T-helper 2 cell treated with Interferon-gamma antibody and Interleukin-4, amounts not matched to agents 100 ng/mL and 5 ng/mL, for 36 hours (primary cell): ENCODE data around the gene NDUFB5. TPM values are rescaled to one million over a fixed set of nuclear protein-coding genes. Genes with fewer than 3 reads are reported as not detected.
"Not testable (repeated sequence)": the region's sequence is repeated elsewhere in the genome, so short reads cannot be mapped to it uniquely, and the experiment has no call there.

Experiments
- intact Hi-C: fragments of 100-400 bp; cut with micrococcal nuclease; formaldehyde crosslinking; loops from one replicate; pipeline ENCODE4 v1.15.1; 2023
- total RNA-seq: library from RNA; stranded (reverse); gene quantifications from 2 replicates; pipeline ENCODE4 v1.2.3, GENCODE V29; 2022

NDUFB5 gene
- total RNA-seq, 1 donor from 2014 or later: 84.3 TPM

GRCh38 chr3:179624451-179624850, 19.9 kb downstream of the NDUFB5 start:
- intact Hi-C loops: no loop called here

- intact Hi-C loops: no loop called here
Observed at GRCh38 chr3:179630753-179631451, 26.3 kb downstream of the NDUFB5 start.

GRCh38 chr3:179640469-179640868, 35.9 kb downstream of the NDUFB5 start:
- intact Hi-C loops: no loop called here

- intact Hi-C loops: no loop called here
Observed at GRCh38 chr3:179642871-179643270, 38.3 kb downstream of the NDUFB5 start.

- intact Hi-C loops: not testable (repeated sequence)
Observed at GRCh38 chr3:179643837-179644236, 39.2 kb downstream of the NDUFB5 start.

- intact Hi-C loops: no loop called here
Observed at GRCh38 chr3:179646177-179646576, 41.6 kb downstream of the NDUFB5 start.

DNA sequence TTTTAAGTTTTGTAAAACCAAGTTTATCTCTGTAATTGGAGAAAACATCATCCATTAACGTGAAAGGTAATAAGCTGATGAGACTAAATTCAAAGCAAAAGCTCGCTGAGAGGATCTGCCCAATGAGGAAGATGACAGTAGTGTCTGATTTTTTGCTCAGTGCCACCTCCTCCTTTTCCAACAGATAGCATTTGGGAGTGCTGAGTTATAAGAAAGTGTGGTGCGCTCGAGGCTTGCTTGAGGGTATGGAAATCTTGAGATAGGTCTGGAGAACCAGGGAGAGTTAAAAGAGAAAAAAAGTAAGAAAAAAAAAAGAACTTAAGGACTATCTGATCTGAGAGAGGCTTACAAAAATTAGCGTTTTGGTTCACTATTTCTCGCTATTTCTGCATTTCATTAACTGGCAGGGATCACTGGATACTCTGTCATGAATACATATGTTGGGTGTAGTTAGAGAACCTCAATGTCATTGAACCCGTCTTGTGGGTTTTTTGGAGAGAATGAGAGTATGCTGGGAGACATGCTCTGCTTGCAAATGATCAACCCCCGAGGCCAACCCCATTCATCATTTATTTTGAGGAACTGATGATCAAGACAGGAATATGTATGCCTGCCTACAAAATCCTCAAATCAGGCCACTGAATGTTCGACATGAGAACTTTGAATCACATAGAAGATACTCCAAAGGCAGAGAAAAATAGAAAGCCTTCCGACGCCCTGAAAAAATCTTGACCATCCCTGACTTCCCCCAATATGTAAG, 47.3 kb downstream of the NDUFB5 start:
- intact Hi-C loops: loop anchor here (1.0 to 10.0 kb wide), 9 partner anchors 43 to 1337 kb away; partner anchors contain the start of genes ACTL6A, DNAJC19, FXR1 and GNB4

- intact Hi-C loops: loop anchor here (1.0 to 10.0 kb wide), 9 partner anchors 43 to 1337 kb away; partner anchors contain the start of genes ACTL6A, DNAJC19, FXR1 and GNB4
Observed at GRCh38 chr3:179652447-179653095, 48.0 kb downstream of the NDUFB5 start, which contains the start of gene USP13. TSS of gene USP13 (plus strand) at chr3:179653040. CDS start at chr3:179653226, 186 bp downstream.

- intact Hi-C loops: loop anchor here (2.0 to 10.0 kb wide), 5 partner anchors 201 to 1260 kb away; partner anchors contain the start of genes FXR1, GNB4, MFN1 and PIK3CA
Observed at GRCh38 chr3:179653096-179653797, 48.7 kb downstream of the NDUFB5 start.

DNA sequence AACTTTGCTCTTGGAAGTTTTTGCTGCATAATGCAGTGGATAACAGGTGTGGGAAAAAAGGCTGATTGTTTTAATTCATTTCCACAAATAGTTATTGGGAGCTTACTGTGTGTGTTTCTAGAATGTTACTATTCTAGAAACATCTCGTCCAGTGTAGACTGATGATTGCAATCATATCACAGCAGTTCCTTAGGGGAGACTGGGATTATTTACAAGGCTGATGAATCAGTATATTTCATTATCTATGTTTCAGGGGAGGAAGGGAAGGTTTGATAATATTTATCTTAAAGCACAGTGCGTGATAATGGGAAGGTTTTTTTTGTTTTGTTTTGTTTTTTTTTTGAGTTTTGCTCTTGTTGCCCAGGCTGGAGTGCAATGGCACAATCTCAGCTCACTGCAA, 50.6 kb downstream of the NDUFB5 start:
- intact Hi-C loops: loop anchor here (10.0 kb wide), 1 partner anchor 300 kb away; no protein-coding TSS in a partner anchor

- intact Hi-C loops: loop anchor here (10.0 kb wide), 1 partner anchor 296 kb away; no protein-coding TSS in a partner anchor
Observed at GRCh38 chr3:179658606-179659005, 54.0 kb downstream of the NDUFB5 start.

DNA sequence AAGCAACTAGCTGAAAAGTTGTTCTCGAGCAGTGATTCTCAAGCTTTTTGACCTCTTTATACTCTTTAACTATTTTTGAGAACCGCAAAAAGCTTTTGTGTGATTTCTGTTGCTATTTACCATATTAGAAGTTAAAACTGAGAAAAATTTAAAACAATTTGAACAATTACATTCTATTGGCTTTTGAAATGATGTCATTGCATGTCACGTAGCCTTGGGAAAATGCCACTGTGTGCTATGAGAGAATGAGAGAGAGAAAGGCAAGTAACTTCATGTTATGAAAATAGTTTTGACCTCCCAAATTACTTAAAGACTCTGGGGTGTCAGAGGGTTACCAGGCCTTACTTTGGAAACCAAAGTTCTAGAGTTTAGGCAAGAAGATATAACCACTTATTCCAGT, 56.3 kb downstream of the NDUFB5 start:
- intact Hi-C loops: no loop called here

GRCh38 chr3:179661777-179662176, 57.2 kb downstream of the NDUFB5 start:
- intact Hi-C loops: no loop called here

DNA sequence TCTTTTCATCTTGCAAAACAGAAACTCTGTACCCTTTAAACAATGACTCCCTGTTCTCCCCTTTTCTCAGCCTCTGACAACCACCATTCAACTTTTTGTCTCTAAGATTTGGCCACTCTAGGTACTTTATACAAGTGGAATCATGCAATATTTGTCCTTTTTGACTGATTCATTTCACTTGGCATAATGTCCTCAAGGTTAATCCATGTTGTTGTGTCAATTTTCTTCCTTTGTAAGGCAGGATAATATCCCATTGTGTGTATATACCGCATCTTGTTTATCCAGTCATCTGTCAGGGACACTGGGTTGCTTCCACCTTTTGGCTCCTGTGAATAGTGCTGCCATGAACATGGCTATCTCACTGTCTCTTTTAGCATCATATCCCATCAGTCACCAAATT, 58.5 kb downstream of the NDUFB5 start:
- intact Hi-C loops: no loop called here

DNA sequence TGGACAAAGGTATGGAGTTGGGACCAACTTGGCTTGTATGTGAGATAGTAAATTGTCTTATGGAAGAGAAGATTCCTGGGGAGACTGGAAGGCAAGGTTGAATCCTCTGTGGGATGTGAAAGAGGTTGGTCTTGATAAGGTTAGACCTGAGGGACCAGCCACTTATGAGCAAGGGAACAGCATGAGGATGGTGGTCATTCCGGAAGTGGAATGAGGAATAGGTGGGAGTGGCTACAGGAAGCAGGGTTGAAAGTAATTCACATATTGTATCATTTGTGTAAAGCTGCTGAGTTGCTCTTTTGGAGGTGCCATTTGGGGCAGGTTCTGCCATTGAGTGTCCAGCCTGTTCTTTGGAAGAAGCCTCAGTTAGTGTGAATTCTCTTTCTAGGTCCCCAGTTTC, 61.4 kb downstream of the NDUFB5 start:
- intact Hi-C loops: no loop called here

DNA sequence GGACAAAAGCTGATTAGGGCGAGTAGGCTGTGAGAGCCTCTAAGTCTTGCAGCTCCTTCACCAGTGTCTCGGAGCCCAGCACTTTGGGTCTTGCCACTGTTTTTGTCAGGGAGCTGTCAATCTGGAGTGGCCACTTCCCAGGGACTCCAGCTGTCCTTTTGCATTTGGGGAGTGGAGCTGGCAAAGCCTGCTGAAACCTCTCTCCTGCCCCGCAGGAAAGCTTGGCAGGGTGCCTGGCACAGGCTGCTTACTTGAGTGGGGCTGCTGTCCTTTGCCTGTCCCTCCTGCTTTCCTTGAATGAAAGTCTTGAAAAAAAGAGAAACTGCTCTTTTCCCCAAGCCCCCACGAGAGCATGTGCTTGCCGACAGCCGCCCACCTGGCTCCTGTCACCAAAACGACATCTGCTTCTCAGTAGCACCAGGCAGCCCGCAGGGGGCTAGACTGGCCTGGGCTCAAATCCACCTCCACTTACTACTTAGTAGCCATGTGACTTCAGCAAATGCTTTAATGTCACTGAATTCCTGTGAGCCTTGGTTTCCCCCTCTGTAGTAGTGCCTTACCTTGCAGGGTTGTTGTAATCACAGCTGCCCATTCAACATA, 61.9 kb downstream of the NDUFB5 start:
- intact Hi-C loops: no loop called here

DNA sequence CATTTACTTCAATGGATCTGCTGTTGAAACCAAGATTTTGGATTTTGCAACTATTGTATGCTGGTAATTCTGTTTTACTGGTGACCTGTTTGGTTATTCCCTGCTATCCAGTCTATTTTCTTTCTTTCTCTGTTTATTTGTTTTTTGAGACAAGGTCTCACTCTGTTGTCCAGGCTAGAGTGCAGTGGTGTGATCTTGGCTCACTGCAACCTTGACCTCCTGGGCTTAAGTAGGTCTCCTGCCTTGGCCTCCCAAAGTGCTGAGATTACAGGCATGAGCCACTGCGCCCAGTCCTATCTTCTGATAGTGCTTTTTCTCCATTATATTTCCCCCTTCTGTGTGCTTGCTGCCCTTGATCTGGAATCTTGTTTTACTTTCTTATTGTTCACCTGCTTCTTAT, 63.8 kb downstream of the NDUFB5 start:
- intact Hi-C loops: no loop called here

GRCh38 chr3:179670311-179670710, 65.7 kb downstream of the NDUFB5 start:
- intact Hi-C loops: no loop called here

DNA sequence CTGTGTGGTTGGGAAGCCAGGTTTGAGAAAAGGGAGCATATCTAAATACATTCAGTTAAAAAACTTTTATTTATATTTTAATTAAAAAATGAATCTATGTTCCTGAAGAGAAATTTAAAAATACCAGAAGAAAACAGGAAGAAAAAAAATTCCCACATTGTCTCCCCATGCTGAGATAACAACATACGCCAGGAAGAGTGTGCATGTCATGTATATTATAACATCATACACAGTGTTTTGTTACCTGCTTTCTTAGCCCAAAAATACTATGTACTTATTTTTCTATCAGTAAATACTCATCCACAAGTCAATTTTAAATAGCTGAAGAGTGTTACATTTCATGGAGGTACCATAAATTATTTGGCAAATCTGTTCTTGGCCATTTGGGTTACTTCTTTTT, 66.7 kb downstream of the NDUFB5 start:
- intact Hi-C loops: no loop called here

DNA sequence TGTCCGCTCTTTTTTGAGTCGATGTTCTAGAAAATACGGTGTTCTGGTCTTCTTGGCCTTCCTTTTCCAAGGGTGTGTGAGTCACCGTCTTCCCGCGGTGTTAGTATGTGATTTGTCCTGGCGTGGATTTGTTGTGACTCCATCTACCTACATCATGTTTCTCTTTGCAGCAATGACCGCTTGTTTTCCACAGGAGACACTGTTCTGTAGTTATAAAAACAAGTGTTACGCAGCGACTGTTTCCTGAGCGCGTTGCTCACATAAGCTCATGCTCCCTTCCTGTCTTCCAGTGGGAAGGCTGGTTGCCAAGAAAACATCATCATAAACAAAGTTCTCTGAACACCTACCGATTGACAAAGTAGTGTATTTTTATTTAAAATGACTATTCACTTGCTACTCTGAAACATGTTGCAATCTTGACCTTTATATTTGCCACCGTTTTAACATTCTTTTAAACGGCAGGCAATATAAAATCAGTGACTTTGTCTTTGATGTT, 67.2 kb downstream of the NDUFB5 start:
- intact Hi-C loops: no loop called here
